SU-DHL-6 (cell line): ENCODE data around the gene EGFL7.
A peak's percentile ranks its signal among the peaks of the same experiment; 100 is the strongest.

Source experiments
- H2AFZ ChIP-seq: fragments of 200-600 bp; sonication (generic); 2 replicates; pipeline ENCODE4 v1.6.1; 2014; ENCODE audit warnings: low read depth, mild to moderate bottlenecking, moderate library complexity, mixed read lengths, antibody characterized with exemption, low read length; ENCODE audit not compliant: severe bottlenecking
- H3F3A ChIP-seq: fragments of 200-600 bp; shearing (Covaris generic); 2 replicates; pipeline ENCODE4 v1.6.0; 2016; ENCODE audit warnings: antibody characterized with exemption, mild to moderate bottlenecking; ENCODE audit not compliant: insufficient read depth
- H3K27ac ChIP-seq: fragments of 200-600 bp; sonication (generic); 2 replicates; pipeline ENCODE4 v1.5.1; 2016; ENCODE audit warnings: low read depth, mild to moderate bottlenecking, low read length, moderate library complexity, mixed read lengths
- H3K27me3 ChIP-seq: fragments of 200-600 bp; sonication (generic), shearing (Covaris generic); 2 replicates; pipeline ENCODE4 v1.6.0; 2014; ENCODE audit warnings: mild to moderate bottlenecking, low read length
- H3K36me3 ChIP-seq: fragments of 200-600 bp; sonication (generic); 2 replicates; pipeline ENCODE4 v1.6.1; 2014; ENCODE audit warnings: mild to moderate bottlenecking, low read length, mixed read lengths
- H3K4me2 ChIP-seq: fragments of 300-600, 200-600 bp; shearing (Covaris generic), sonication (generic); 2 replicates; pipeline ENCODE4 v1.6.0; 2014; ENCODE audit warnings: low read length, low read depth, mild to moderate bottlenecking; ENCODE audit not compliant: poor library complexity, severe bottlenecking
- H3K4me3 ChIP-seq: fragments of 200-600 bp; sonication (generic); 2 replicates; pipeline ENCODE4 v1.5.1; 2014; ENCODE audit warnings: antibody characterized with exemption, low read length, mild to moderate bottlenecking, mixed read lengths; ENCODE audit not compliant: insufficient read depth, poor library complexity, severe bottlenecking
- H3K79me2 ChIP-seq: fragments of 200-600 bp; sonication (generic); 2 replicates; pipeline ENCODE4 v1.6.1; 2014; ENCODE audit warnings: mild to moderate bottlenecking, low read length, moderate library complexity; ENCODE audit not compliant: insufficient read depth
- H3K9ac ChIP-seq: fragments of 200-600 bp; sonication (generic); 2 replicates; pipeline ENCODE4 v1.7.0; 2014; ENCODE audit warnings: mild to moderate bottlenecking, low read length
- H3K9me2 ChIP-seq: fragments of 200-600 bp; sonication (generic); replicated peaks from 2 replicates; pipeline ENCODE4 v1.6.1; 2014; ENCODE audit warnings: low read length; ENCODE audit not compliant: insufficient read depth
- H3K9me3 ChIP-seq: fragments of 200-600 bp; sonication (generic); 2 replicates; pipeline ENCODE4 v1.6.1; 2014; ENCODE audit warnings: low read length, mixed read lengths; ENCODE audit not compliant: insufficient read depth
- H4K20me1 ChIP-seq: fragments of 200-600 bp; sonication (generic); 2 replicates; pipeline ENCODE4 v1.6.1; 2014; ENCODE audit warnings: low read depth, mild to moderate bottlenecking, antibody characterized with exemption, low read length, moderate library complexity, mixed read lengths
- EZH2phosphoT487 ChIP-seq: fragments of 200-600 bp; sonication (generic), shearing (Covaris generic); conservative IDR thresholded peaks from 2 replicates; pipeline ENCODE4 v1.6.1; 2018; ENCODE audit warnings: mild to moderate bottlenecking, antibody characterized with exemption, low read length, moderate library complexity, mixed read lengths
- TF ChIP-seq, protein P1 (sequence below): fragments of 200-600 bp; sonication (generic); IDR thresholded peaks from one replicate; pipeline ENCODE4 v1.5.1; 2017; ENCODE audit warnings: antibody characterized with exemption, mild to moderate bottlenecking, low read length, moderate library complexity; ENCODE audit not compliant: insufficient read depth, poor library complexity, severe bottlenecking

Gene EGFL7

DNA sequence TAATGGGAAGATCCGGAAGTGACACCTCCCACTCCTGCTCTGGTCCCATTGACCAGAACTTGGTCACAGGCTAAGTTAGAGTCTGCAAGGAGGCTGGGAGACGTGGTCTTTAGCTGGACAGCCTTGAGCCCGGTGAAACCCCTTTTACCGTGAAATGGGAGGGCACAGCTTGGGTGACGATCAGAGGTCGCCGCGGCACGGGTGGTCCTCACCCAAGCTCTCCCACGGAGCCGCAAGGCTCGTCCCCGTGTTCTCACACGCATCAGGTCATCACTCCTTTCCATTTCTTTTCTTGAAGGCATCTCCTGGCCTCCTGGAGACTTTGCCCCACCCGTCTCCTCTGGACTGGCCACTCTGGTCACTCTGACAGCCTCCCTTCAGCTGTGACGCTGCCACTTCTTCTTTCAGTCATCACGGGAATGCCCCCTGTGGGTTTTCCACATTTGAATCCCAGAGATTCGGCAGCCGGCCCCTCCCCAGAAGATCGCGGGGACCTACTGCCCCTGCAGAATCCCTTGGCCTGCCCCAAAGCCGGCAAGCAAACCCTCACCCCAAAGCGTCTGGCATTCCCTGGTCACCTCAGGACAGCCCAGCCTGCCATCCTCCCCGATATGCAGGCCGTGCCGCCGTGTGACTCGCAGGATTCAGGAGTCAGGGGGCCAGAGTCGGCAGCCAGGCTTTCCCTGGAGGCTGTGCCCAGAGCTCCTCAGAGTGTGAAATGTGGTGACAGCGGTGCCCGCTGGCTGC lies 18.9 kb upstream of the EGFL7 start:
- Histone ChIP-seq H2AFZ (no peak overlapping the region), H4K20me1 (no peaks in the 10 kb centered on the region), H3F3A (no peaks in the 10 kb centered on the region), H3K4me2 (no peak overlapping the region), H3K4me3 (no peak overlapping the region), H3K36me3 (no peaks in the 10 kb centered on the region), H3K27me3 (no peaks in the 10 kb centered on the region), H3K79me2 (no peaks in the 10 kb centered on the region), H3K27ac (no peak overlapping the region), H3K9ac (no peak overlapping the region), H3K9me2 (no peaks in the 10 kb centered on the region), H3K9me3 (no peaks in the 10 kb centered on the region)
- TF ChIP-seq, protein P1, sequence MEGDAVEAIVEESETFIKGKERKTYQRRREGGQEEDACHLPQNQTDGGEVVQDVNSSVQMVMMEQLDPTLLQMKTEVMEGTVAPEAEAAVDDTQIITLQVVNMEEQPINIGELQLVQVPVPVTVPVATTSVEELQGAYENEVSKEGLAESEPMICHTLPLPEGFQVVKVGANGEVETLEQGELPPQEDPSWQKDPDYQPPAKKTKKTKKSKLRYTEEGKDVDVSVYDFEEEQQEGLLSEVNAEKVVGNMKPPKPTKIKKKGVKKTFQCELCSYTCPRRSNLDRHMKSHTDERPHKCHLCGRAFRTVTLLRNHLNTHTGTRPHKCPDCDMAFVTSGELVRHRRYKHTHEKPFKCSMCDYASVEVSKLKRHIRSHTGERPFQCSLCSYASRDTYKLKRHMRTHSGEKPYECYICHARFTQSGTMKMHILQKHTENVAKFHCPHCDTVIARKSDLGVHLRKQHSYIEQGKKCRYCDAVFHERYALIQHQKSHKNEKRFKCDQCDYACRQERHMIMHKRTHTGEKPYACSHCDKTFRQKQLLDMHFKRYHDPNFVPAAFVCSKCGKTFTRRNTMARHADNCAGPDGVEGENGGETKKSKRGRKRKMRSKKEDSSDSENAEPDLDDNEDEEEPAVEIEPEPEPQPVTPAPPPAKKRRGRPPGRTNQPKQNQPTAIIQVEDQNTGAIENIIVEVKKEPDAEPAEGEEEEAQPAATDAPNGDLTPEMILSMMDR: no peak
- no peak for TF ChIP-seq EZH2phosphoT487

- H3K4me3 ChIP-seq: no peak overlapping the region
- no peak overlapping the region for H2AFZ ChIP-seq
- no peak overlapping the region for H3K27ac ChIP-seq
- TF ChIP-seq EZH2phosphoT487: no peak
- TF ChIP-seq, protein P1: no peak
- H4K20me1 ChIP-seq: no peaks in the 10 kb centered on the region
- no peaks in the 10 kb centered on the region for H3K27me3 ChIP-seq
- H3K36me3 ChIP-seq: no peaks in the 10 kb centered on the region
- no peaks in the 10 kb centered on the region for H3K9me2 ChIP-seq
- H3K4me2 ChIP-seq: no peak overlapping the region
- no peaks in the 10 kb centered on the region for H3K79me2 ChIP-seq
- no peaks in the 10 kb centered on the region for H3K9me3 ChIP-seq
- no peak overlapping the region for H3K9ac ChIP-seq
- H3F3A ChIP-seq: no peaks in the 10 kb centered on the region
These were observed 18.4 kb upstream of the EGFL7 start for GRCh38 chr9:136644343-136644592.

- Histone ChIP-seq H3K27ac (no peak overlapping the region), H3K36me3 (no peaks in the 10 kb centered on the region), H3K9ac (no peak overlapping the region), H3K9me2 (no peaks in the 10 kb centered on the region), H3K27me3 (no peaks in the 10 kb centered on the region), H3F3A (no peaks in the 10 kb centered on the region), H2AFZ (no peak overlapping the region), H3K79me2 (no peaks in the 10 kb centered on the region), H3K4me3 (no peak overlapping the region), H3K9me3 (no peaks in the 10 kb centered on the region), H4K20me1 (no peaks in the 10 kb centered on the region), H3K4me2 (no peak overlapping the region)
- no peak for TF ChIP-seq EZH2phosphoT487
- TF ChIP-seq, protein P1: peak; percentile 45
These were observed 17.9 kb upstream of the EGFL7 start for GRCh38 chr9:136644593-136645351.
